HG02852 (cell line): ENCODE measurements around the gene TMEM238.
"Not testable (repeated sequence)": the region's sequence is repeated elsewhere in the genome, so short reads cannot be mapped to it uniquely, and the experiment has no call there.

Source experiments
- ATAC-seq: cut with Tn5 transposase; IDR thresholded peaks from one replicate; pipeline ENCODE4 v1.9.1; 2021; ENCODE audit warnings: mild to moderate bottlenecking, moderate library complexity; ENCODE audit not compliant: unreplicated experiment

Gene TMEM238

GRCh38 chr19:55402509-55402908, 18.4 kb upstream of the TMEM238 start:
- ATAC-seq = no peak

GRCh38 chr19:55401390-55401789, 17.3 kb upstream of the TMEM238 start:
- not testable (repeated sequence) for ATAC-seq

- ATAC-seq = no peak
These were observed 16.4 kb upstream of the TMEM238 start for GRCh38 chr19:55400281-55401087.

- ATAC-seq = no peak
These were observed 14.3 kb upstream of the TMEM238 start for GRCh38 chr19:55398200-55398925.

GRCh38 chr19:55392820-55393761, 9.0 kb upstream of the TMEM238 start:
- no peak for ATAC-seq

GRCh38 chr19:55391702-55392615, 7.9 kb upstream of the TMEM238 start:
- no peak for ATAC-seq

GRCh38 chr19:55391191-55391670, 7.1 kb upstream of the TMEM238 start:
- no peak for ATAC-seq

- ATAC-seq = no peak
These were observed 6.4 kb upstream of the TMEM238 start for GRCh38 chr19:55390461-55390880.

- ATAC-seq = no peak
These were observed 5.6 kb upstream of the TMEM238 start for GRCh38 chr19:55389386-55390317.

- no peak for ATAC-seq
These were observed 3.8 kb upstream of the TMEM238 start for GRCh38 chr19:55387736-55388497.

GRCh38 chr19:55386493-55386971, 2.4 kb upstream of the TMEM238 start:
- no peak for ATAC-seq

- peak; percentile 67 for ATAC-seq
These were observed 1.8 kb upstream of the TMEM238 start, which contains the start of gene RPL28 for GRCh38 chr19:55385724-55386492. RPL28 (plus strand) TSS chr19:55385932; CDS start chr19:55386358, 426 bp downstream.

- peak; percentile 58 for ATAC-seq
These were observed 1.0 kb upstream of the TMEM238 start for GRCh38 chr19:55384920-55385723.

- no peak for ATAC-seq
These were observed 587 bp downstream of the TMEM238 start for GRCh38 chr19:55383279-55384130.

- ATAC-seq = no peak
These were observed 1.5 kb downstream of the TMEM238 start for GRCh38 chr19:55382522-55383054.
